H1 (cell line): ENCODE measurements around the gene EHBP1.

ENCODE experiments used
- FOSL1 ChIP-seq: IDR thresholded peaks from 2 replicates; pipeline ENCODE4 v1.6.1; 2011; ENCODE audit warnings: mild to moderate bottlenecking, low read depth, low read length, moderate library complexity; ENCODE audit not compliant: insufficient read depth
- GABPA ChIP-seq: IDR thresholded peaks from 2 replicates; pipeline ENCODE4 v1.6.1; 2011; ENCODE audit warnings: mild to moderate bottlenecking, low read length, moderate library complexity, borderline replicate concordance; ENCODE audit not compliant: insufficient read depth
- JUND ChIP-seq: IDR thresholded peaks from 2 replicates; pipeline ENCODE4 v1.6.1; 2011; ENCODE audit warnings: mild to moderate bottlenecking, improper control_type of control experiment, low read length
- POLR2AphosphoS5 ChIP-seq: IDR thresholded peaks from 2 replicates; pipeline ENCODE4 v1.6.1; 2011; ENCODE audit warnings: low read depth, low read length
- RBBP5 ChIP-seq: IDR thresholded peaks from 2 replicates; pipeline ENCODE4 v1.7.1; 2012; ENCODE audit warnings: low read depth, mild to moderate bottlenecking, inconsistent platforms, low read length, moderate library complexity, borderline replicate concordance
- TAF1 ChIP-seq: IDR thresholded peaks from 2 replicates; pipeline ENCODE4 v1.6.1; 2011; ENCODE audit warnings: mild to moderate bottlenecking, low read depth, low read length
- TBP ChIP-seq: IDR thresholded peaks from 2 replicates; pipeline ENCODE4 v1.6.1; 2011; ENCODE audit warnings: low read depth, low read length, improper control_type of control experiment
- ZNF274 ChIP-seq: IDR thresholded peaks from 2 replicates; pipeline ENCODE4 v1.7.0; 2012; ENCODE audit warnings: low read length, borderline replicate concordance; ENCODE audit errors: extremely low read depth
- TF ChIP-seq, protein P1 (sequence below), 3 experiments: IDR thresholded peaks; 1 replicate in 2 of 3; 2 replicates in 1 of 3; pipeline versions ENCODE4 v1.5.1 to v1.6.1; 2011; ENCODE audit warnings: low read length in 3 of 3, mild to moderate bottlenecking in 3 of 3, inconsistent platforms in 2 of 3, low read depth in 1 of 3, moderate library complexity in 1 of 3; ENCODE audit not compliant: insufficient read depth in 1 of 3; ENCODE audit errors: control extremely low read depth in 1 of 3
- TF ChIP-seq, protein P2 (sequence below): IDR thresholded peaks from 2 replicates; pipeline ENCODE4 v1.6.1; 2012; ENCODE audit warnings: inconsistent platforms

DNA sequence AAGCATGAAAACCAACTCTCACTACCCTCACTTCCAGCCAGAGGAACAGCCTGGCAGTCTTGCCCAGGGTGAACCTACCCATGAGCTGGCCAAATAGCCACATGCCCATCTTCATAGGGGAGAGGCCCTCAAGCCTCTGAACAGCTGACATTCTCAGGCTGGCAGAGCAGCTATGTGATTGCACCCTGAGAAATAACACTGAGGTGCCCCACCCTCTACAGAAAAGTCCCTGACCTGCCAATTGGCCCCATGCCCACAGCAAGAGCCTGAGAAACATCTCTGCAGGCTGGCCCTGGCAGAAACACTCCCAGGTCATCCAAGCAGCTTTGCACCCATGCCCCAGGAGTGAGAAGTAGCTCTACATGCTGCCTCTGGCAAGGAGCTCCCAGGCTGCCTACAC, 217.7 kb downstream of the EHBP1 start:
- TF ChIP-seq, protein P1, sequence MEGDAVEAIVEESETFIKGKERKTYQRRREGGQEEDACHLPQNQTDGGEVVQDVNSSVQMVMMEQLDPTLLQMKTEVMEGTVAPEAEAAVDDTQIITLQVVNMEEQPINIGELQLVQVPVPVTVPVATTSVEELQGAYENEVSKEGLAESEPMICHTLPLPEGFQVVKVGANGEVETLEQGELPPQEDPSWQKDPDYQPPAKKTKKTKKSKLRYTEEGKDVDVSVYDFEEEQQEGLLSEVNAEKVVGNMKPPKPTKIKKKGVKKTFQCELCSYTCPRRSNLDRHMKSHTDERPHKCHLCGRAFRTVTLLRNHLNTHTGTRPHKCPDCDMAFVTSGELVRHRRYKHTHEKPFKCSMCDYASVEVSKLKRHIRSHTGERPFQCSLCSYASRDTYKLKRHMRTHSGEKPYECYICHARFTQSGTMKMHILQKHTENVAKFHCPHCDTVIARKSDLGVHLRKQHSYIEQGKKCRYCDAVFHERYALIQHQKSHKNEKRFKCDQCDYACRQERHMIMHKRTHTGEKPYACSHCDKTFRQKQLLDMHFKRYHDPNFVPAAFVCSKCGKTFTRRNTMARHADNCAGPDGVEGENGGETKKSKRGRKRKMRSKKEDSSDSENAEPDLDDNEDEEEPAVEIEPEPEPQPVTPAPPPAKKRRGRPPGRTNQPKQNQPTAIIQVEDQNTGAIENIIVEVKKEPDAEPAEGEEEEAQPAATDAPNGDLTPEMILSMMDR (IDR thresholded peaks at IDR 0.05; ENCODE audit: control extremely low read depth in 1 of 3, insufficient read depth in 1 of 3, low read depth in 1 of 3, low read length in 3 of 3), result no peak
- TF ChIP-seq POLR2AphosphoS5 (no peak), FOSL1 (no peak), RBBP5 (no peak), TBP (no peak), ZNF274 (no peak), GABPA (no peak), JUND (no peak), TAF1 (no peak)
- TF ChIP-seq, protein P2, sequence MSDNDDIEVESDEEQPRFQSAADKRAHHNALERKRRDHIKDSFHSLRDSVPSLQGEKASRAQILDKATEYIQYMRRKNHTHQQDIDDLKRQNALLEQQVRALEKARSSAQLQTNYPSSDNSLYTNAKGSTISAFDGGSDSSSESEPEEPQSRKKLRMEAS, result no peak
